Liver (tissue), 3 donors: Measurements from ENCODE around the gene LTA4H.

Experiments used
- CTCF ChIP-seq: fragments of 150-350 bp; IDR thresholded peaks from 2 replicates; pipeline ENCODE4 v1.5.1; 2017; ENCODE audit warnings: improper control_type of control experiment, low read depth, low read length; ENCODE audit not compliant: missing input control
- EGR1 ChIP-seq, 2 donors: IDR thresholded peaks; 2 replicates each; pipeline ENCODE4 v1.6.1; 2016 to 2018; ENCODE audit warnings: antibody characterized with exemption in 2 of 2, low read depth in 2 of 2
- donor health status: healthy.
- donor health status: healthy.

- TF ChIP-seq EGR1 (IDR thresholded peaks at IDR 0.05; ENCODE audit: low read depth in 2 of 2) (no peak), CTCF (no peak)
Measured at GRCh38 chr12:96081596-96081995, 46.2 kb upstream of the LTA4H start.
